Neutrophil (primary cell): ENCODE results near the gene TAX1BP1.

ENCODE experiments used
- H3K27ac ChIP-seq: fragments of 200-600 bp; sonication (generic); 2 replicates; pipeline ENCODE4 v1.5.1; 2016; ENCODE audit warnings: mild to moderate bottlenecking, moderate library complexity
- H3K27me3 ChIP-seq: fragments of 200-600 bp; sonication (generic); 2 replicates; pipeline ENCODE4 v1.6.0; 2016; ENCODE audit warnings: mild to moderate bottlenecking
- H3K36me3 ChIP-seq: fragments of 200-600 bp; sonication (generic); 2 replicates; pipeline ENCODE4 v1.5.1; 2017
- H3K4me1 ChIP-seq, 2 experiments: fragments of 200-600 bp in 1 of 2; sonication (generic) in 1 of 2; 1 replicate in 1 of 2; 2 replicates in 1 of 2; pipeline versions ENCODE4 v1.5.1 to v1.6.1; 2013 to 2016; ENCODE audit warnings: low read depth in 1 of 2, low read length in 1 of 2, mild to moderate bottlenecking in 1 of 2, moderate library complexity in 1 of 2; ENCODE audit not compliant: control insufficient read depth in 1 of 2, insufficient read depth in 1 of 2
- H3K4me3 ChIP-seq, 2 experiments: fragments of 200-600 bp in 1 of 2; sonication (generic) in 1 of 2; 1 replicate in 1 of 2; 2 replicates in 1 of 2; pipeline ENCODE4 v1.5.1; 2013 to 2016; ENCODE audit warnings: low read depth in 1 of 2, low read length in 1 of 2, mild to moderate bottlenecking in 1 of 2, moderate library complexity in 1 of 2
- H3K9me3 ChIP-seq: fragments of 200-600 bp; sonication (generic); 2 replicates; pipeline ENCODE4 v1.5.1; 2016
- TF ChIP-seq, protein P1 (sequence below): fragments of 200-600 bp; sonication (generic); IDR thresholded peaks from 2 replicates; pipeline ENCODE4 v1.5.1; 2016; ENCODE audit warnings: antibody characterized with exemption

TAX1BP1 gene

DNA sequence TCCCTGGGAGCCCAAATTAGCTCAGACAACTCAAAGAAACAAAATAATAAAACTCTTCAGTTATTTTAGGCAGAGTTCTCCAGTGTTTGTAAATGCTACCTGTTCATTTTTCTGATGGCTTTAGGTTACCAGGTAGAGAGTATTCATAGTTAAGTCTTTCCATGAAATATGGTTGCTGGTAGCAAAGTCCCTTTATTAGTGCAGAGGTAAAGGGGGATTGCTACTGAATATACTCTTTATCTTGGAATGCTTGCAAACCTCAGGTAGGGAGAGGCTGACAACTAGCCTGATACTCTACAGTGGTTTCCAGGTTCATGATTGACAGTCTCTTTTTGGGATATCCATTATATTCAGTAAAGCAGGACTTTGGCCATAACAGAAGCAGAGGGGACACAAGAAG is 6.5 kb downstream of the TAX1BP1 start:
- H3K27ac ChIP-seq: no peak overlapping the region
- H3K4me1 ChIP-seq: peaks cover 15 to 30% of the 10 kb centered on the region in 2 experiments
- H3K36me3 ChIP-seq: peaks cover 31% of the 10 kb centered on the region
- no peak overlapping the region for H3K4me3 ChIP-seq
- no peaks in the 10 kb centered on the region for H3K9me3 ChIP-seq
- H3K27me3 ChIP-seq: no peaks in the 10 kb centered on the region
- TF ChIP-seq, protein P1, sequence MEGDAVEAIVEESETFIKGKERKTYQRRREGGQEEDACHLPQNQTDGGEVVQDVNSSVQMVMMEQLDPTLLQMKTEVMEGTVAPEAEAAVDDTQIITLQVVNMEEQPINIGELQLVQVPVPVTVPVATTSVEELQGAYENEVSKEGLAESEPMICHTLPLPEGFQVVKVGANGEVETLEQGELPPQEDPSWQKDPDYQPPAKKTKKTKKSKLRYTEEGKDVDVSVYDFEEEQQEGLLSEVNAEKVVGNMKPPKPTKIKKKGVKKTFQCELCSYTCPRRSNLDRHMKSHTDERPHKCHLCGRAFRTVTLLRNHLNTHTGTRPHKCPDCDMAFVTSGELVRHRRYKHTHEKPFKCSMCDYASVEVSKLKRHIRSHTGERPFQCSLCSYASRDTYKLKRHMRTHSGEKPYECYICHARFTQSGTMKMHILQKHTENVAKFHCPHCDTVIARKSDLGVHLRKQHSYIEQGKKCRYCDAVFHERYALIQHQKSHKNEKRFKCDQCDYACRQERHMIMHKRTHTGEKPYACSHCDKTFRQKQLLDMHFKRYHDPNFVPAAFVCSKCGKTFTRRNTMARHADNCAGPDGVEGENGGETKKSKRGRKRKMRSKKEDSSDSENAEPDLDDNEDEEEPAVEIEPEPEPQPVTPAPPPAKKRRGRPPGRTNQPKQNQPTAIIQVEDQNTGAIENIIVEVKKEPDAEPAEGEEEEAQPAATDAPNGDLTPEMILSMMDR: no peak

GRCh38 chr7:27746978-27747377 is 7.0 kb downstream of the TAX1BP1 start:
- no peaks in the 10 kb centered on the region for H3K9me3 ChIP-seq
- H3K36me3 ChIP-seq: peaks cover 36% of the 10 kb centered on the region
- H3K4me1 ChIP-seq: peaks cover 12 to 25% of the 10 kb centered on the region in 2 experiments
- H3K27ac ChIP-seq: no peak overlapping the region
- no peaks in the 10 kb centered on the region for H3K27me3 ChIP-seq
- H3K4me3 ChIP-seq: no peak overlapping the region
- TF ChIP-seq, protein P1: no peak

GRCh38 chr7:27747589-27748368 is 7.8 kb downstream of the TAX1BP1 start:
- H3K4me3 ChIP-seq: no peak overlapping the region
- H3K27me3 ChIP-seq: no peaks in the 10 kb centered on the region
- peaks cover 6 to 17% of the 10 kb centered on the region in 2 experiments for H3K4me1 ChIP-seq
- no peaks in the 10 kb centered on the region for H3K9me3 ChIP-seq
- H3K36me3 ChIP-seq: peaks cover 44% of the 10 kb centered on the region
- TF ChIP-seq, protein P1: no peak
- no peak overlapping the region for H3K27ac ChIP-seq

DNA sequence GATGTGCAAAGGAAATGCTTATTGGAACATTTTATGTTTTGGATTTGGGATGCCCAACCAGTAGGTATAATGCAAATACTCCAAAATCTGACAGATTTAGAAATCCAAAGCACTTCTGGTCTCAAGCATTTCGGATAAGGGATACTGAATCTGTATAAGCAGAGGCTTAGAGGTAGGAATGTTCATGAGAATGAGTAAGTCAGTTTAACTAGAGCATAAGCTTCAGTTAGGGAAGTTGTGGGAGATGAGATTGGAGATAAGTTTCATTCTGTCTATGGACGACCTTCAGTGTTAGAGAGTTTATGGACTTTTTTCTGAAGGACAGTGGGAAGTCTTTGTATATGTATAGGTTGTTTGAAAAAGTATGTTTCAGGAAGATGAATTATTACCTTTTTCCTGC is 10.4 kb downstream of the TAX1BP1 start:
- no peaks in the 10 kb centered on the region for H3K27me3 ChIP-seq
- H3K4me1 ChIP-seq: peaks cover 2 to 9% of the 10 kb centered on the region in 2 experiments
- TF ChIP-seq, protein P1: no peak
- H3K27ac ChIP-seq: no peak overlapping the region
- peaks cover 54% of the 10 kb centered on the region for H3K36me3 ChIP-seq
- no peak overlapping the region for H3K4me3 ChIP-seq
- H3K9me3 ChIP-seq: no peaks in the 10 kb centered on the region

DNA sequence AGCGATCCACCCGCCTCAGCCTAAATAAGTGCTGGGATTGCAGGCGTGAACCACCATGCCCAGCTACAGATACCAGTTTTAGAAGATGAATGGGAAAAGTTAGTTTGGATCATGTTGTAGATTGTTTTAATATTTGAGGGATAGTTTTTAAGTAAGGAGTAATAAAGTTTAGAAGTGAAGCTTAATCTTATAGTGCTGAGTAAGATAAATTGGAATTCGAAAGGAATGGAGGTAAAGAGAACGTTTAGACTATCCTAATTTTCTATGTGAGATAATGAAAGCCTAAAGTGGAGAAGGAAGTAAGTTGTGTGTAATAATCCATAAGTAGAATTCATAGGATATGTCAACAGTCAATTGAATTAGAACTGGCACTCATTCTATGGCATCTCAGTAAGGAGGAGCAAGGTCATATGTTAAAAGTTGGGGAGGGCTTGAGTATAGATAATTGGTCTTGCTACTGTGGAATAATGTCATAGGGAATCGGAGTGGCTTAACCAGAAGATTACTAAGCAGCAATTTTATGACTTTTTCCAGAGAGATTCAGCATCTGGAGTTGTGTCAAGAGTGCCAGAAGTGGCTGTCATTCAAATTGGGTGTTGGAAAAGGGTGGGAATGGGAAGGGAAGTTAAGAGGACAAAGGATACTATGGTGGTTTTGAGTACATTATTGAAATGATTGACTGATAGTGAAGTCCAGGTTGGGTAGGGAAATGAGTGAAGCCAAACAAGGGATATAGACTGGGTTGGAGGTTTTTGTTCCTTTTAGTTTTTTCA is 12.1 kb downstream of the TAX1BP1 start:
- H3K27me3 ChIP-seq: no peaks in the 10 kb centered on the region
- peaks cover 69% of the 10 kb centered on the region for H3K36me3 ChIP-seq
- no peak overlapping the region for H3K4me3 ChIP-seq
- H3K4me1 ChIP-seq: no peaks in the 10 kb centered on the region
- TF ChIP-seq, protein P1: no peak
- H3K9me3 ChIP-seq: no peaks in the 10 kb centered on the region
- no peak overlapping the region for H3K27ac ChIP-seq
